ENCODE data around the gene MOGAT2. TPM values are rescaled to one million over a fixed set of nuclear protein-coding genes. Genes with fewer than 3 reads are reported as not detected.

Gene MOGAT2
- total RNA-seq, 5 donors from 2014 or later (not counting 1 experiment from before 2014, with no cell fraction given) = 0.23 TPM; not detected in 4

GRCh38 chr11:75780888-75781287 lies 63.2 kb downstream of the MOGAT2 start:
- Mint-ChIP-seq H3K27me3 (no peaks in the 10 kb centered on the region), H3K27ac (no peak overlapping the region), H3K36me3 (no peaks in the 10 kb centered on the region), H3K4me1 (peaks cover 0 to 11% (median 6%) of the 10 kb centered on the region in 3 donors), H3K4me3 (no peak overlapping the region), H3K9me3 (no peaks in the 10 kb centered on the region)
- Histone ChIP-seq H3K36me3 (ENCODE audit: control insufficient read depth in 2 of 2, extremely low read depth in 1 of 2, insufficient read depth in 1 of 2, low read length in 1 of 2) (no peaks in the 10 kb centered on the region), H3K9me3 (no peaks in the 10 kb centered on the region), H3K27ac (ENCODE audit: low read length) (no peak overlapping the region), H3K27me3 (replicated peaks in 1 of 2; ENCODE audit: control insufficient read depth in 2 of 2, extremely low read depth in 1 of 2, insufficient read depth in 2 of 2, low read length in 1 of 2) (no peaks in the 10 kb centered on the region), H3K4me1 (ENCODE audit: control insufficient read depth in 1 of 2, extremely low read depth in 1 of 2, insufficient read depth in 2 of 2, low read length in 2 of 2) (peaks cover 0 to 8% of the 10 kb centered on the region in 2 experiments), H3K4me3 (ENCODE audit: control insufficient read depth in 1 of 2, extremely low read depth in 1 of 2, low read length in 1 of 2) (no peak overlapping the region)
- CTCF ChIA-PET = no interaction called here
- POLR2A ChIA-PET = no interaction called here
- 100% methylated on average over 2 of the region's 3 CpGs for WGBS (ENCODE audit: insufficient coverage)
- DNase-seq = no peak
- ATAC-seq (replicated peaks in 1 of 4) = no peak

- no peak for ATAC-seq (replicated peaks in 1 of 4)
- WGBS (ENCODE audit: insufficient coverage) = 92% methylated on average over 7 of the region's 7 CpGs
- Mint-ChIP-seq H3K4me1 (peaks cover 0 to 11% (median 6%) of the 10 kb centered on the region in 3 donors), H3K9me3 (no peaks in the 10 kb centered on the region), H3K27me3 (no peaks in the 10 kb centered on the region), H3K27ac (no peak overlapping the region), H3K36me3 (no peaks in the 10 kb centered on the region), H3K4me3 (no peak overlapping the region)
- Histone ChIP-seq H3K36me3 (ENCODE audit: control insufficient read depth in 2 of 2, extremely low read depth in 1 of 2, insufficient read depth in 1 of 2, low read length in 1 of 2) (no peaks in the 10 kb centered on the region), H3K27ac (ENCODE audit: low read length) (no peak overlapping the region), H3K4me1 (ENCODE audit: control insufficient read depth in 1 of 2, extremely low read depth in 1 of 2, insufficient read depth in 2 of 2, low read length in 2 of 2) (peaks cover 0 to 8% of the 10 kb centered on the region in 2 experiments), H3K9me3 (no peaks in the 10 kb centered on the region), H3K27me3 (replicated peaks in 1 of 2; ENCODE audit: control insufficient read depth in 2 of 2, extremely low read depth in 1 of 2, insufficient read depth in 2 of 2, low read length in 1 of 2) (no peaks in the 10 kb centered on the region), H3K4me3 (ENCODE audit: control insufficient read depth in 1 of 2, extremely low read depth in 1 of 2, low read length in 1 of 2) (no peak overlapping the region)
- ChIA-PET CTCF (no interaction called here), POLR2A (no interaction called here)
- DNase-seq = no peak
Measured at GRCh38 chr11:75781296-75781695, 63.7 kb downstream of the MOGAT2 start.

GRCh38 chr11:75781831-75782230 lies 64.2 kb downstream of the MOGAT2 start:
- Histone ChIP-seq H3K4me3 (ENCODE audit: control insufficient read depth in 1 of 2, extremely low read depth in 1 of 2, low read length in 1 of 2) (no peak overlapping the region), H3K4me1 (ENCODE audit: control insufficient read depth in 1 of 2, extremely low read depth in 1 of 2, insufficient read depth in 2 of 2, low read length in 2 of 2) (peaks cover 0 to 8% of the 10 kb centered on the region in 2 experiments), H3K27me3 (replicated peaks in 1 of 2; ENCODE audit: control insufficient read depth in 2 of 2, extremely low read depth in 1 of 2, insufficient read depth in 2 of 2, low read length in 1 of 2) (no peaks in the 10 kb centered on the region), H3K27ac (ENCODE audit: low read length) (no peak overlapping the region), H3K9me3 (no peaks in the 10 kb centered on the region), H3K36me3 (ENCODE audit: control insufficient read depth in 2 of 2, extremely low read depth in 1 of 2, insufficient read depth in 1 of 2, low read length in 1 of 2) (no peaks in the 10 kb centered on the region)
- Mint-ChIP-seq H3K27me3 (no peaks in the 10 kb centered on the region), H3K4me1 (peaks cover 0 to 11% (median 6%) of the 10 kb centered on the region in 3 donors), H3K4me3 (no peak overlapping the region), H3K36me3 (no peaks in the 10 kb centered on the region), H3K27ac (no peak overlapping the region), H3K9me3 (no peaks in the 10 kb centered on the region)
- whole genome bisulfite sequencing (ENCODE audit: insufficient coverage) = 63% methylated on average over 2 of the region's 9 CpGs
- ATAC-seq (replicated peaks in 1 of 4) = no peak
- DNase-seq = no peak
- ChIA-PET CTCF (no interaction called here), POLR2A (no interaction called here)

Other genes with a start within 250 kb of the MOGAT2 start
- gene GDPD5, start 191.9 kb upstream of the MOGAT2 start, total RNA-seq = 10 to 100 TPM; 31.4 to 81.3 (median 70.9) TPM
- 10 to 100 TPM in 3 of 5 donors, 1 to 10 TPM in 2; 5.2 to 16.4 (median 13.9) TPM for gene SERPINH1, start 155.6 kb upstream of the MOGAT2 start, total RNA-seq
- gene MAP6, start 48.8 kb upstream of the MOGAT2 start, total RNA-seq = under 1 TPM in 3 of 5 donors, not detected in 2; 0.19 to 0.35 (median 0.30) TPM
- gene DGAT2, start 50.9 kb downstream of the MOGAT2 start, total RNA-seq = 1 to 10 TPM in 1 of 5 donors, under 1 TPM in 4; 0.14 to 1.2 (median 0.61) TPM
- gene UVRAG, start 97.4 kb downstream of the MOGAT2 start, total RNA-seq = 10 to 100 TPM; 22.4 to 32.8 (median 27.6) TPM